ENCODE measurements around the gene EEFSEC.

Gene EEFSEC

DNA sequence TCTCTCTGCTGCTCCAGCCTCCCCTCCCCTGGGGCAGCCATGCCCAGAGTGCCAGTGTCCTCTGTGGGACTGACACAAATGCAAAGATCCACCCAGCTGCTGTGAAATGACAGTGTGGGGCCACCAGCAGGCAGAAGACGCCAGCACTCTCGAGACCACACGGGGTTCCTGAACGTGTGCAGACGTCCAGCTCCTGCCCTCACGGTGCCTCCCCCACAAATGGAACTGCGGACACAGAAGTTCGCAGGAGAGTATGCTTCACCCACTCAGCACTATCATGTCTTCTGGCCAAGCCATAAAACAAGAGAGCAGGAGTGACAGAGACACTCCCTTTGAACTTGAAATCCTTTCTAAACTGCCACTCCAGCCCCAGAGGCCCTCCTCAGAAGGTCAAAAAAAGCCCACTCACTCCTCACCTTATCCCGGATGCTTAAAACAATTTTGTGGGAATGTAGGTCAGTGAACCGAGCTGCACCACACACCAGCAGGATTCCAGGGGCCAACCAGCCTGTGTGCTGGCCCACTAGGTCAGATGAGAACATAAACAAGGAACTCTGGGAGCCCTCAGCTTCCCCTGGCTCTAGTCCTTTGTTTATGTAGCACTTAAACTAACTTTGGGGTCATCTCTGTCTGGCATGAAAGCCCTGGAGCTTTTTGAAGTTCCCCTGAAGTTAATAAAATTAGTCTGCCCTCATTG lies 200.9 kb downstream of the EEFSEC start:
- TF ChIP-seq, protein P1, sequence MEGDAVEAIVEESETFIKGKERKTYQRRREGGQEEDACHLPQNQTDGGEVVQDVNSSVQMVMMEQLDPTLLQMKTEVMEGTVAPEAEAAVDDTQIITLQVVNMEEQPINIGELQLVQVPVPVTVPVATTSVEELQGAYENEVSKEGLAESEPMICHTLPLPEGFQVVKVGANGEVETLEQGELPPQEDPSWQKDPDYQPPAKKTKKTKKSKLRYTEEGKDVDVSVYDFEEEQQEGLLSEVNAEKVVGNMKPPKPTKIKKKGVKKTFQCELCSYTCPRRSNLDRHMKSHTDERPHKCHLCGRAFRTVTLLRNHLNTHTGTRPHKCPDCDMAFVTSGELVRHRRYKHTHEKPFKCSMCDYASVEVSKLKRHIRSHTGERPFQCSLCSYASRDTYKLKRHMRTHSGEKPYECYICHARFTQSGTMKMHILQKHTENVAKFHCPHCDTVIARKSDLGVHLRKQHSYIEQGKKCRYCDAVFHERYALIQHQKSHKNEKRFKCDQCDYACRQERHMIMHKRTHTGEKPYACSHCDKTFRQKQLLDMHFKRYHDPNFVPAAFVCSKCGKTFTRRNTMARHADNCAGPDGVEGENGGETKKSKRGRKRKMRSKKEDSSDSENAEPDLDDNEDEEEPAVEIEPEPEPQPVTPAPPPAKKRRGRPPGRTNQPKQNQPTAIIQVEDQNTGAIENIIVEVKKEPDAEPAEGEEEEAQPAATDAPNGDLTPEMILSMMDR (IDR thresholded peaks at IDR 0.05; ENCODE audit: low read depth, low read length), result no peak
- no peak overlapping the region for H3K4me3 ChIP-seq (ENCODE audit: low read depth, low read length)

DNA sequence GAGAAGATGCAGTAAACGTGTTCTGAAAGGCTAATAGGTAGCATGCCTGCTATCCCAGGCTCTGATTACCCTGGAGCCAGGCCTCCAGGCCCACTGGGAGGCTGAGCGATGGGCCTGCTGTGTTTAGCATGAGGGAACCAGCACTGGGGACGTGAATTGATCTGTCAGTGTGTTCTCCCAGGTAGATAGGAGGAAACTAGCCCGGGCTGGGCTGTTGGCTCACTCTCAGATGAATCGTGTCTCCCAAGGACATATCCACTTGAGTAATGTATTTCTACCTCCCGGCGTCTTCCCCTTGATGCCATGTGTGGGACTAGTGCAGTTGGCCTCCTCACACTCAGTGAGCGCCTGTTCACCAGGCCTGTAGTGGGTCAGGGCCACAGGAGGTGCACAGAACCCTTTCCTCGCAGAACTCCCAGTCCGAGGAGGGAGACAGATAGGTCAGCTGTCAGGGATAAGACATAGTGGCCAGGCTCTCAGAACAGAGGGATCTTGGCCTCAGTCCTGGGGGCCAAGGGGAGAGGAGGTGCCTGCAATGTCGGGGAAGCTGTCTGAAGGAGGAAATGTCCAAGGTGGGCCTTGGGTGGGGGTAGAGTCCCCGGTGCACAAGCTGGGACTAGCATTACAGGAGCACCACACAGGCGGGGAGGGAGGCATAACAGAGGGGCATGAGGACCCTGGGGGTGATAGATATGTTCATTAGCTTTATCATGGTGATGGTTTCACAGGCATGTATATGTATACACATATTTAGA lies 201.7 kb downstream of the EEFSEC start:
- no peak overlapping the region for H3K4me3 ChIP-seq (ENCODE audit: low read depth, low read length)
- TF ChIP-seq, protein P1 (IDR thresholded peaks at IDR 0.05; ENCODE audit: low read depth, low read length), result no peak

DNA sequence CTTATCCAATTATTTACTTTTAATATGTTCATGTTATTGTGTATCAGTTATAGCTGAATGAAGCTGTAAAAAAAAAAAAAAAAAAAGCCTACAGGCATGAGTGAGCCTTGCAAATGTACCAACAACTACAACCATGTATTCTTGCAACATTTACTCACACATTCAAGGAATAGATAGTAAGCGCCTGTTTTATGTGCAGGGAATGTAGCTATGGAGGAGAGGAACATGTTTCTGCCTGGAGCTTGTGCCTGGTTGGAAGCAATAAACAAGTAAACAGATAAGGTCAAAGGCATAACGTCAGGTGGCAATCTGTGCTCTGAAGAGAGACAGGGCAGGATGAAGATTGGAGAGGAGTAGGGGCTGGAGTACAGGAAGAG lies 202.2 kb downstream of the EEFSEC start:
- H3K4me3 ChIP-seq (ENCODE audit: low read depth, low read length), result no peak overlapping the region
- TF ChIP-seq, protein P1 (IDR thresholded peaks at IDR 0.05; ENCODE audit: low read depth, low read length), result no peak

DNA sequence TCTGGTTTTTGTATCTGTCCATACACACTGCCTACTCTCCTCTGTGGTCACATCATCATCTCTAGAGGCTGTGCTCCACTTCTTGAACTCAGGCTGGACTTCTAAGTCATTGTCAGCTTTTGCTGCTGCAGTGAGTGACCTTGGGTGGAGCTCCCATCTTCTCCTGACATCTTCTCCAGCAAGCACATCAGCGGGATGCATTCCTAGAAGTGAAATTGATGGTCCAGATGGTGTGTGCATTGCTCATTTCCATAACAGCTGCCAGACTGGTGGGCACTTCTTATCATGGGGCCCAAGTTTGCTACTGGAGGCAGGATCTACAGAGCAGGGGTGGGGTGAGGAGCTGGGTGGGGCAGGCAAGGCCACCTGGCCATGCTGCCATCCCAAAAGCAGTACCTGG lies 203.5 kb downstream of the EEFSEC start:
- TF ChIP-seq, protein P1 (IDR thresholded peaks at IDR 0.05; ENCODE audit: low read depth, low read length), result no peak

DNA sequence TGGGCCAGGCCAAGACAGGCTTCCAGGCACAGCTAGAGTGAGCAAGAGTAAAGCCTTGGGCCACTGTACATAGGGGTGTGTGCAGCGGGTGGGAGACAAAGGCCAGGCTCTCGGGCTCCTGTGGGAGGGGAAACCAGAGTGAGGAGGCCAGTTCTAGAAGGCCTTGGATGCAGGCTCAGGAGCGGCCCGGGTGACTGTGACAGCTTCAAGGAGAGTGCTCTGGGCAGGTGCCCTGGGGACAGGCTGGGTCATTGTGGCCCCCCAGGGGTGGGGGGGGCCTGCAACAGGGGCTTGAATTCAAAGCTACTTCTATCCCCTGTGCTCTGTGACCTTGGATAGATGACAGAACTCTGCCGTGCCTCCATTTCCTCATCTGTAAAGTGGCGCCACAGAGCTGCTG lies 204.3 kb downstream of the EEFSEC start:
- TF ChIP-seq, protein P1 (IDR thresholded peaks at IDR 0.05; ENCODE audit: low read depth, low read length), result no peak
- H3K4me3 ChIP-seq (ENCODE audit: low read depth, low read length), result no peak overlapping the region

More for the DNA sequence above, 203.5 kb downstream of the EEFSEC start:
- no peak overlapping the region for H3K4me3 ChIP-seq (ENCODE audit: low read depth, low read length)

DNA sequence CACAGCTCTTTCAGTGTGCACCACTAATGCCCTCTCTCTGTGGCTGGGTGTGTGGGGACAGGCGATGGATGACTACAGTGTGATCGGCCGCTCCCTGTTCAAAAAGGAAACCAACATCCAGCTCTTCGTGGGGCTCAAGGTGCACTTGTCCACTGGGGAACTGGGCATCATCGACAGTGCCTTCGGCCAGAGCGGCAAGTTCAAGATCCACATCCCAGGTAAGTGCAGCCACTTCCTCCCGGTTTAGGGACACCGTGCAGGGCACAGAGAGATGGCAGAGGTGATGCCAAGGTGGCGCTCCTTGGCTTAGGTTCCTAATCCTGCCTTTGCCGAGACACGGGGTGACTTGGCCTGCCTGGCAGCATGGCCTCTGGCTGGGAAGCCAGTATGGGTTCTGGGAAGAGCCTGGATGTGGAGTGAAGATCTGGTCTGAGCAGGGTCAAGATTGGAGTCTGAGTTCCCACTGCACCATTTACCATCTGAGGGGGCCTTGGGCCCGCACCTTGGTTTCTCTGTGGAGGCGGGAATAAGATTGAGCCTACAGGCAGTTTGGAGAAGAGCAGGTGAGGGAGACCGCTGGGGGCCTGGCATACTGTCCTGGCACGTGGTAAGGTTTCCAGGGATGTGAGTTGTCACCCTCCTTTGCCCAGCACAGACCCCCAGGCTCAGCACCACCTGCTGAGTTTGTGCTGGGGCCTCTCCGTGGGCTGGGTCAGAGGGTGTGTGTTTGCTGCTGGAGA lies 205.0 kb downstream of the EEFSEC start:
- TF ChIP-seq, protein P1 (IDR thresholded peaks at IDR 0.05; ENCODE audit: low read depth, low read length), result no peak
- no peak overlapping the region for H3K4me3 ChIP-seq (ENCODE audit: low read depth, low read length)

All from WI38 (cell line).